Lower leg skin (tissue), 3 donors: ENCODE data around the gene CSNK1A1.

Experiments
- POLR2A ChIP-seq, 2 donors: fragments of 450-650 bp; IDR thresholded peaks; one replicate each; pipeline ENCODE4 v1.6.1; 2016 to 2017; ENCODE audit warnings: antibody characterized with exemption in 2 of 2, mild to moderate bottlenecking in 1 of 2, moderate library complexity in 1 of 2
- TF ChIP-seq, protein P1 (sequence below), 3 donors: fragments of 450-650 bp; IDR thresholded peaks; one replicate each; pipeline ENCODE4 v1.5.1; 2016; ENCODE audit warnings: antibody characterized with exemption in 3 of 3, mild to moderate bottlenecking in 3 of 3, moderate library complexity in 2 of 3

DNA sequence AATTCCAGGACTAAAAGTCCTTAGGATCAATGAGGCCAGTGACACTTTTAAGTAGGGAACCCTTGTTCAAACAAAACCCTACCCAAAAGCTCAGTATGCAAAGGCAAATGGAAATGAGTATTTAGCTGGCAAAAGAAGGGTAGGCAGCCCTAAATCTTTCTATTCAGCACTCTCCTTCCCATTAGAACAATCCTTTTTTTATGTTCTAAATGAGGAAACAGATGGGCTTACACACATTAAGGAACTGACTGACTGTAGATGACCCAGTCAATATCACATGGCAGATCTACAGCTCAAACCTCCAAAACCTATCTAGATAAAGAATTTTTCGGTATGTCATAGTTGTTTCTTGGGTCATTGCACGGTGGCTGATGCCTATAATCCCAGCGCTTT lies 7.2 kb downstream of the CSNK1A1 start:
- TF ChIP-seq, protein P1, sequence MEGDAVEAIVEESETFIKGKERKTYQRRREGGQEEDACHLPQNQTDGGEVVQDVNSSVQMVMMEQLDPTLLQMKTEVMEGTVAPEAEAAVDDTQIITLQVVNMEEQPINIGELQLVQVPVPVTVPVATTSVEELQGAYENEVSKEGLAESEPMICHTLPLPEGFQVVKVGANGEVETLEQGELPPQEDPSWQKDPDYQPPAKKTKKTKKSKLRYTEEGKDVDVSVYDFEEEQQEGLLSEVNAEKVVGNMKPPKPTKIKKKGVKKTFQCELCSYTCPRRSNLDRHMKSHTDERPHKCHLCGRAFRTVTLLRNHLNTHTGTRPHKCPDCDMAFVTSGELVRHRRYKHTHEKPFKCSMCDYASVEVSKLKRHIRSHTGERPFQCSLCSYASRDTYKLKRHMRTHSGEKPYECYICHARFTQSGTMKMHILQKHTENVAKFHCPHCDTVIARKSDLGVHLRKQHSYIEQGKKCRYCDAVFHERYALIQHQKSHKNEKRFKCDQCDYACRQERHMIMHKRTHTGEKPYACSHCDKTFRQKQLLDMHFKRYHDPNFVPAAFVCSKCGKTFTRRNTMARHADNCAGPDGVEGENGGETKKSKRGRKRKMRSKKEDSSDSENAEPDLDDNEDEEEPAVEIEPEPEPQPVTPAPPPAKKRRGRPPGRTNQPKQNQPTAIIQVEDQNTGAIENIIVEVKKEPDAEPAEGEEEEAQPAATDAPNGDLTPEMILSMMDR (IDR thresholded peaks at IDR 0.05): no peak
- no peak for TF ChIP-seq POLR2A (IDR thresholded peaks at IDR 0.05)
